Astrocyte (in vitro differentiated cells and primary cell): ENCODE measurements around the gene JAKMIP3.

Source experiments
- EZH2 ChIP-seq: IDR thresholded peaks from 2 replicates; pipeline ENCODE4 v1.6.1; 2012; ENCODE audit warnings: mild to moderate bottlenecking, low read length, inconsistent platforms; ENCODE audit not compliant: insufficient read depth
- TF ChIP-seq, protein P1 (sequence below): IDR thresholded peaks from 2 replicates; pipeline ENCODE4 v1.5.1; 2011; ENCODE audit warnings: low read depth, mild to moderate bottlenecking, inconsistent platforms, low read length, moderate library complexity; ENCODE audit not compliant: insufficient read depth

DNA sequence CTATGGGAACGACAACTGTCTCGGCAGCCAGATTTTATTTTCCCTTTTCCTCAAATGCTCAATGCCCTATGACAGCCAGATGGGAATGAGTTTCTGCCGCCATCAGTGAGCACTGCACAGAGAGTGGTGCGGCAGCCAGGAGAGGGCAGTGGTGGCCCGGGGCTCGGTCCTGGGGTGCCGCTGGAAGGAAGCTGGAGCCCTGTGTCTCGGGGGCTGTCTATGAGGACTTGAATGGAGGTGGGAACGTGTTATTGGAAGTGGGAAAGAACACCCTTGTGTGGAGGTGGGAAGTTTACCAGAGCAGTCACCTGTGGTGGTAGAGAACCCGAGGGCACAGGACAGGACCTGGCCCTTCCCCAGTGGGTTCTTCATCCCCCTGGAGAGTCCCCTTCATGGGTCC is 35.8 kb downstream of the JAKMIP3 start:
- no peak for TF ChIP-seq EZH2
- TF ChIP-seq, protein P1, sequence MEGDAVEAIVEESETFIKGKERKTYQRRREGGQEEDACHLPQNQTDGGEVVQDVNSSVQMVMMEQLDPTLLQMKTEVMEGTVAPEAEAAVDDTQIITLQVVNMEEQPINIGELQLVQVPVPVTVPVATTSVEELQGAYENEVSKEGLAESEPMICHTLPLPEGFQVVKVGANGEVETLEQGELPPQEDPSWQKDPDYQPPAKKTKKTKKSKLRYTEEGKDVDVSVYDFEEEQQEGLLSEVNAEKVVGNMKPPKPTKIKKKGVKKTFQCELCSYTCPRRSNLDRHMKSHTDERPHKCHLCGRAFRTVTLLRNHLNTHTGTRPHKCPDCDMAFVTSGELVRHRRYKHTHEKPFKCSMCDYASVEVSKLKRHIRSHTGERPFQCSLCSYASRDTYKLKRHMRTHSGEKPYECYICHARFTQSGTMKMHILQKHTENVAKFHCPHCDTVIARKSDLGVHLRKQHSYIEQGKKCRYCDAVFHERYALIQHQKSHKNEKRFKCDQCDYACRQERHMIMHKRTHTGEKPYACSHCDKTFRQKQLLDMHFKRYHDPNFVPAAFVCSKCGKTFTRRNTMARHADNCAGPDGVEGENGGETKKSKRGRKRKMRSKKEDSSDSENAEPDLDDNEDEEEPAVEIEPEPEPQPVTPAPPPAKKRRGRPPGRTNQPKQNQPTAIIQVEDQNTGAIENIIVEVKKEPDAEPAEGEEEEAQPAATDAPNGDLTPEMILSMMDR, result no peak
